Fibroblast of pulmonary artery (primary cell): ENCODE data around the gene TNS1.

Experiments
- DNase-seq: peaks from one replicate; pipeline ENCODE4 v3.0.0-alpha.2; 2010; ENCODE audit warnings: low read depth
- H3K4me3 ChIP-seq: replicated peaks from 2 replicates; pipeline ENCODE4 v1.5.1; 2011; ENCODE audit warnings: low read depth, mild to moderate bottlenecking, control low read depth, low read length, moderate library complexity
- CTCF ChIP-seq: IDR thresholded peaks from 2 replicates; pipeline ENCODE4 v1.5.1; 2011; ENCODE audit warnings: mild to moderate bottlenecking, control low read depth, low read length, inconsistent platforms; ENCODE audit errors: missing control alignments

The TNS1 gene

GRCh38 chr2:217873371-217873770, 129.4 kb downstream of the TNS1 start:
- H3K4me3 ChIP-seq, result no peak overlapping the region
- no peak for TF ChIP-seq CTCF
- no peak for DNase-seq

GRCh38 chr2:217872319-217872718, 130.5 kb downstream of the TNS1 start:
- TF ChIP-seq CTCF, result peak; percentile 6
- no peak overlapping the region for H3K4me3 ChIP-seq
- DNase-seq, result no peak

- no peak for TF ChIP-seq CTCF
- DNase-seq, result no peak
- no peak overlapping the region for H3K4me3 ChIP-seq
These were observed 132.2 kb downstream of the TNS1 start for GRCh38 chr2:217870528-217871011.

GRCh38 chr2:217868911-217869334, 133.9 kb downstream of the TNS1 start:
- no peak overlapping the region for H3K4me3 ChIP-seq
- DNase-seq, result peak; percentile 66
- TF ChIP-seq CTCF, result no peak

GRCh38 chr2:217868265-217868892, 134.4 kb downstream of the TNS1 start:
- no peak for TF ChIP-seq CTCF
- DNase-seq, result no peak
- H3K4me3 ChIP-seq, result no peak overlapping the region

GRCh38 chr2:217866457-217866856, 136.3 kb downstream of the TNS1 start:
- no peak for DNase-seq
- TF ChIP-seq CTCF, result no peak
- H3K4me3 ChIP-seq, result no peak overlapping the region
